Keratinocyte (primary cell): Measurements from ENCODE around the gene NHERF2. TPM values are rescaled to one million over a fixed set of nuclear protein-coding genes. Genes with fewer than 3 reads are reported as not detected.

Experiments used
- DNase-seq: peaks from one replicate; pipeline ENCODE4 v3.0.0-alpha.2; 2011; ENCODE audit warnings: low read depth, missing footprints, low spot score
- FAIRE-seq: peaks from 2 replicates; lab custom pipeline; 2011; peaks lifted over from hg19 to GRCh38; lab: Jason Lieb, UNC
- H2AFZ ChIP-seq: 2 replicates; pipeline ENCODE4 v1.6.0; 2012; ENCODE audit warnings: low read length, control low read depth, inconsistent platforms; ENCODE audit not compliant: control insufficient read depth
- H3K27ac ChIP-seq: 2 replicates; pipeline ENCODE4 v1.5.1; 2011; ENCODE audit warnings: low read length; ENCODE audit not compliant: control insufficient read depth, insufficient read depth
- H3K27me3 ChIP-seq: 3 replicates; pipeline ENCODE4 v1.6.0; 2011; ENCODE audit warnings: low read length; ENCODE audit not compliant: control insufficient read depth, insufficient read depth; ENCODE audit errors: extremely low read depth
- H3K36me3 ChIP-seq, 2 experiments: 2 replicates in 1 of 2; 3 replicates in 1 of 2; pipeline ENCODE4 v1.5.1; 2011; ENCODE audit warnings: low read length in 2 of 2, mild to moderate bottlenecking in 1 of 2; ENCODE audit not compliant: control insufficient read depth in 2 of 2, insufficient read depth in 2 of 2; ENCODE audit errors: extremely low read depth in 1 of 2
- H3K4me1 ChIP-seq: 3 replicates; pipeline ENCODE4 v1.5.1; 2011; ENCODE audit warnings: low read length; ENCODE audit not compliant: control insufficient read depth, insufficient read depth; ENCODE audit errors: extremely low read depth
- H3K4me2 ChIP-seq: 3 replicates; pipeline ENCODE4 v1.6.0; 2011; ENCODE audit warnings: low read depth, low read length; ENCODE audit not compliant: control insufficient read depth, insufficient read depth; ENCODE audit errors: extremely low read depth
- H3K4me3 ChIP-seq, 3 experiments: fragments of 200-600 bp in 1 of 3; sonication (generic) in 1 of 3; 2 replicates in 2 of 3; 3 replicates in 1 of 3; pipeline ENCODE4 v1.5.1; 2011 to 2016; ENCODE audit warnings: low read length in 3 of 3, mild to moderate bottlenecking in 3 of 3, control low read depth in 2 of 3, inconsistent platforms in 1 of 3, low read depth in 1 of 3, mixed read lengths in 1 of 3, mixed run types in 1 of 3, moderate library complexity in 1 of 3; ENCODE audit not compliant: control insufficient read depth in 2 of 3, insufficient read depth in 2 of 3; ENCODE audit errors: extremely low read depth in 1 of 3
- H3K79me2 ChIP-seq: 2 replicates; pipeline ENCODE4 v1.6.0; 2012; ENCODE audit warnings: low read length; ENCODE audit not compliant: control insufficient read depth, insufficient read depth
- H3K9ac ChIP-seq: 3 replicates; pipeline ENCODE4 v1.6.0; 2011; ENCODE audit warnings: low read length; ENCODE audit not compliant: control insufficient read depth, insufficient read depth; ENCODE audit errors: extremely low read depth
- H3K9me1 ChIP-seq: 3 replicates; pipeline ENCODE4 v1.6.0; 2011; ENCODE audit warnings: low read length; ENCODE audit not compliant: control insufficient read depth, insufficient read depth; ENCODE audit errors: extremely low read depth
- H3K9me3 ChIP-seq: 2 replicates; pipeline ENCODE4 v1.5.1; 2012; ENCODE audit warnings: low read depth, low read length; ENCODE audit not compliant: control insufficient read depth
- H4K20me1 ChIP-seq: 3 replicates; pipeline ENCODE4 v1.6.0; 2011; ENCODE audit warnings: low read length; ENCODE audit not compliant: control insufficient read depth, insufficient read depth; ENCODE audit errors: extremely low read depth
- EZH2 ChIP-seq: IDR thresholded peaks from one replicate; pipeline ENCODE4 v1.6.1; 2012; ENCODE audit warnings: inconsistent platforms, mild to moderate bottlenecking, low read length, moderate library complexity
- dilution Hi-C: fragments of 300-500 bp; cut with MboI; formaldehyde crosslinking; loops from one replicate; pipeline ENCODE4 v1.7.0; 2020; ENCODE audit warnings: low sequenced_read_pairs; ENCODE audit not compliant: extremely low pct_ligation_motif_present
- polyA plus RNA-seq, 5 experiments: library from polyadenylated mRNA; depleted of rRNA in 3 of 5; stranded (reverse) in 3 of 5; stranded (forward) in 1 of 5; unstranded in 1 of 5; fragments of >200 nt; gene quantifications; 1 replicate in 1 of 5; 2 replicates in 3 of 5; 3 replicates in 1 of 5; pipeline versions ENCODE4 v1.2.1 to v1.2.3, GENCODE V29; 2011 to 2012; ENCODE audit warnings: missing spikeins in 2 of 5, low read depth in 1 of 5, low replicate concordance in 1 of 5
- TF ChIP-seq, protein P1 (sequence below), 3 experiments: IDR thresholded peaks in 1 of 3; conservative IDR thresholded peaks in 1 of 3; optimal IDR thresholded peaks in 1 of 3; 2 replicates in 2 of 3; 3 replicates in 1 of 3; pipeline versions ENCODE3 to v1.5.1; 2011; ENCODE audit warnings: low read length in 3 of 3, mild to moderate bottlenecking in 3 of 3, moderate library complexity in 2 of 3, control low read depth in 1 of 3, inconsistent platforms in 1 of 3; ENCODE audit not compliant: insufficient read depth in 2 of 3; ENCODE audit errors: extremely low read depth in 1 of 3

NHERF2 gene
- polyA plus RNA-seq, 1 donor (not counting 4 experiments of a cell fraction or from before 2014, with no cell fraction given), result 5.9 TPM

DNA sequence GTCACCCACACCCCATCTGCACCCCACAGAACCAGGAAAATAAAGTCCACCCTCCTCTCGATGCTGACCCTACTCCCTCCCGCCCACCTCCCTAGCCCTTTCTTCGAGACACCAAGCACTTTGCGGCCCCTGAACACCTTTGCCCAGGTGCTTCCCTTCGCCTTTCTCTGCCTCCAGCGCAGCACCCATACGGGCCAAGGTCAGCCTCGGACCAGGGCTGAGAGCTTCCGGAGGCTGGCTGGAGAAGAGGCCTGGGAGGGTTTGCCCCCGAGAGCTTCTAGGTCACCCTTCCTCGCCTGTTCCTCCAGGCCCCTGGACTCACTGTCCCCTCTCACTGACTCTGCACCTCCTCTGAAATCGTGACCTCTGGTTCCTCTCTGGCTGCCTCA is 2.7 kb upstream of the NHERF2 start:
- FAIRE-seq, result no peak
- H3K4me2 ChIP-seq, result no peak overlapping the region
- no peak overlapping the region for H3K4me3 ChIP-seq
- peaks cover 15% of the 10 kb centered on the region for H3K4me1 ChIP-seq
- dilution Hi-C loops, result no loop called here
- no peaks in the 10 kb centered on the region for H3K9me3 ChIP-seq
- H4K20me1 ChIP-seq, result no peaks in the 10 kb centered on the region
- H3K36me3 ChIP-seq, result no peaks in the 10 kb centered on the region
- TF ChIP-seq, protein P1, sequence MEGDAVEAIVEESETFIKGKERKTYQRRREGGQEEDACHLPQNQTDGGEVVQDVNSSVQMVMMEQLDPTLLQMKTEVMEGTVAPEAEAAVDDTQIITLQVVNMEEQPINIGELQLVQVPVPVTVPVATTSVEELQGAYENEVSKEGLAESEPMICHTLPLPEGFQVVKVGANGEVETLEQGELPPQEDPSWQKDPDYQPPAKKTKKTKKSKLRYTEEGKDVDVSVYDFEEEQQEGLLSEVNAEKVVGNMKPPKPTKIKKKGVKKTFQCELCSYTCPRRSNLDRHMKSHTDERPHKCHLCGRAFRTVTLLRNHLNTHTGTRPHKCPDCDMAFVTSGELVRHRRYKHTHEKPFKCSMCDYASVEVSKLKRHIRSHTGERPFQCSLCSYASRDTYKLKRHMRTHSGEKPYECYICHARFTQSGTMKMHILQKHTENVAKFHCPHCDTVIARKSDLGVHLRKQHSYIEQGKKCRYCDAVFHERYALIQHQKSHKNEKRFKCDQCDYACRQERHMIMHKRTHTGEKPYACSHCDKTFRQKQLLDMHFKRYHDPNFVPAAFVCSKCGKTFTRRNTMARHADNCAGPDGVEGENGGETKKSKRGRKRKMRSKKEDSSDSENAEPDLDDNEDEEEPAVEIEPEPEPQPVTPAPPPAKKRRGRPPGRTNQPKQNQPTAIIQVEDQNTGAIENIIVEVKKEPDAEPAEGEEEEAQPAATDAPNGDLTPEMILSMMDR (optimal IDR thresholded peaks at IDR 0.05 in 1 of 3, IDR thresholded peaks at IDR 0.05 in 1 of 3, conservative IDR thresholded peaks at IDR 0.05 in 1 of 3; ENCODE audit: extremely low read depth in 1 of 3, insufficient read depth in 2 of 3, low read length in 3 of 3), result no peak
- TF ChIP-seq EZH2, result no peak
- DNase-seq, result no peak
- no peak overlapping the region for H3K9ac ChIP-seq
- no peaks in the 10 kb centered on the region for H3K79me2 ChIP-seq
- no peak overlapping the region for H2AFZ ChIP-seq
- H3K9me1 ChIP-seq, result no peaks in the 10 kb centered on the region
- H3K27ac ChIP-seq, result no peak overlapping the region
- peaks cover 20% of the 10 kb centered on the region for H3K27me3 ChIP-seq

- Histone ChIP-seq H3K27ac (no peak overlapping the region), H3K4me3 (no peak overlapping the region), H3K79me2 (no peaks in the 10 kb centered on the region), H4K20me1 (no peaks in the 10 kb centered on the region), H3K27me3 (peaks cover 8% of the 10 kb centered on the region), H3K4me2 (no peak overlapping the region), H3K4me1 (peaks cover 15% of the 10 kb centered on the region), H3K36me3 (no peaks in the 10 kb centered on the region), H3K9me3 (no peaks in the 10 kb centered on the region), H3K9ac (no peak overlapping the region), H2AFZ (no peak overlapping the region), H3K9me1 (no peaks in the 10 kb centered on the region)
- TF ChIP-seq, protein P1 (optimal IDR thresholded peaks at IDR 0.05 in 1 of 3, IDR thresholded peaks at IDR 0.05 in 1 of 3, conservative IDR thresholded peaks at IDR 0.05 in 1 of 3; ENCODE audit: extremely low read depth in 1 of 3, insufficient read depth in 2 of 3, low read length in 3 of 3), result no peak
- no peak for TF ChIP-seq EZH2
- FAIRE-seq (no peak), DNase-seq (no peak)
- dilution Hi-C loops, result no loop called here
Measured at GRCh38 chr16:2025251-2025650, 1.5 kb upstream of the NHERF2 start.
